Stomach (tissue), 4 donors: Measurements from ENCODE around the gene MAST3.

Experiments used
- CTCF ChIP-seq, 7 experiments: fragments of 450-650 bp in 4 of 7; fragments of 200-600 bp in 3 of 7; sonication (generic) in 3 of 7; IDR thresholded peaks; one replicate each; pipeline ENCODE4 v1.5.1; 2016 to 2019; ENCODE audit warnings: antibody characterized with exemption in 7 of 7, control low read depth in 2 of 7, mild to moderate bottlenecking in 1 of 7
- POLR2A ChIP-seq, 4 donors: fragments of 450-650 bp; IDR thresholded peaks; one replicate each; pipeline ENCODE4 v1.6.1; 2016; ENCODE audit warnings: antibody characterized with exemption in 4 of 4, control low read depth in 2 of 4, mild to moderate bottlenecking in 1 of 4, moderate library complexity in 1 of 4
- POLR2AphosphoS5 ChIP-seq, 3 donors: sonication (generic); formaldehyde crosslinking; IDR thresholded peaks; one replicate each; pipeline ENCODE4 v1.6.1; 2016; ENCODE audit warnings: antibody characterized with exemption in 3 of 3

- no peak for TF ChIP-seq POLR2AphosphoS5 (IDR thresholded peaks at IDR 0.05)
- TF ChIP-seq CTCF (IDR thresholded peaks at IDR 0.05): no peak
- no peak for TF ChIP-seq POLR2A (IDR thresholded peaks at IDR 0.05)
Measured at GRCh38 chr19:18130523-18131242, 33.1 kb downstream of the MAST3 start.
